HepG2 (cell line): ENCODE data around the gene PLSCR3. TPM values are rescaled to one million over a fixed set of nuclear protein-coding genes. Genes with fewer than 3 reads are reported as not detected.

Experiments used
- AHR ChIP-seq: IDR thresholded peaks from 2 replicates; pipeline ENCODE4 v1.6.1; 2018; ENCODE audit warnings: missing genetic modification reagents, missing compliant biosample characterization
- FOXC1 ChIP-seq: sonication (generic); formaldehyde crosslinking; IDR thresholded peaks from 2 replicates; pipeline ENCODE4 v1.8.0; 2022; ENCODE audit warnings: mild to moderate bottlenecking, missing genetic modification reagents, borderline replicate concordance
- FOXO1 ChIP-seq: sonication (generic); formaldehyde crosslinking; IDR thresholded peaks from 2 replicates; pipeline ENCODE4 v1.4.0; 2020; ENCODE audit warnings: missing genetic modification reagents
- FOXO4 ChIP-seq: sonication (generic); formaldehyde crosslinking; conservative IDR thresholded peaks from 2 replicates; pipeline ENCODE4 v1.8.1; 2023; ENCODE audit warnings: missing genetic modification reagents
- HNRNPK ChIP-seq: fragments of 200-400 bp; formaldehyde crosslinking; IDR thresholded peaks from 2 replicates; pipeline ENCODE4 v1.6.1; 2018; ENCODE audit warnings: low read length, low read depth, moderate library complexity, mild to moderate bottlenecking; ENCODE audit not compliant: poor library complexity, severe bottlenecking
- MED1 ChIP-seq: sonication (generic); formaldehyde crosslinking; IDR thresholded peaks from 2 replicates; pipeline ENCODE4 v1.4.0; 2020; ENCODE audit warnings: missing genetic modification reagents
- MXD4 ChIP-seq: IDR thresholded peaks from 2 replicates; pipeline ENCODE4 v1.6.1; 2016; ENCODE audit warnings: mild to moderate bottlenecking, missing biosample characterization, missing genetic modification reagents
- PAWR ChIP-seq: sonication (generic); formaldehyde crosslinking; IDR thresholded peaks from 2 replicates; pipeline ENCODE4 v1.4.0; 2020; ENCODE audit warnings: missing genetic modification reagents, mild to moderate bottlenecking, borderline replicate concordance
- RARA ChIP-seq: IDR thresholded peaks from 2 replicates; pipeline ENCODE4 v1.6.1; 2016; ENCODE audit warnings: missing genetic modification reagents, missing compliant biosample characterization
- RARG ChIP-seq: sonication (generic); formaldehyde crosslinking; IDR thresholded peaks from 2 replicates; pipeline ENCODE4 v1.4.0; 2020; ENCODE audit warnings: low read depth, mild to moderate bottlenecking, missing genetic modification reagents
- SMYD3 ChIP-seq: sonication (generic); formaldehyde crosslinking; IDR thresholded peaks from 2 replicates; pipeline ENCODE4 v1.8.1; 2023; ENCODE audit warnings: mild to moderate bottlenecking, missing genetic modification reagents
- XRCC5 ChIP-seq: fragments of 200-400 bp; formaldehyde crosslinking; optimal IDR thresholded peaks from 2 replicates; pipeline ENCODE3; 2017; ENCODE audit warnings: mild to moderate bottlenecking, low read length
- ZBTB37 ChIP-seq: sonication (generic); formaldehyde crosslinking; IDR thresholded peaks from 2 replicates; pipeline ENCODE4 v1.4.0; 2020; ENCODE audit warnings: mild to moderate bottlenecking, missing genetic modification reagents
- ZBTB43 ChIP-seq: sonication (generic); formaldehyde crosslinking; conservative IDR thresholded peaks from 2 replicates; pipeline ENCODE4 v1.4.0; 2020; ENCODE audit warnings: missing genetic modification reagents
- ZBTB8A ChIP-seq: sonication (generic); formaldehyde crosslinking; IDR thresholded peaks from 2 replicates; pipeline ENCODE4 v1.4.0; 2020; ENCODE audit warnings: mild to moderate bottlenecking, low read depth, missing genetic modification reagents, borderline replicate concordance
- ZKSCAN8 ChIP-seq: IDR thresholded peaks from 2 replicates; pipeline ENCODE4 v1.6.1; 2016; ENCODE audit warnings: borderline replicate concordance, missing genetic modification reagents, missing compliant biosample characterization
- ZNF451 ChIP-seq: sonication (generic); formaldehyde crosslinking; IDR thresholded peaks from 2 replicates; pipeline ENCODE4 v1.5.0; 2020; ENCODE audit warnings: mild to moderate bottlenecking, missing genetic modification reagents
- ZNF773 ChIP-seq: sonication (generic); formaldehyde crosslinking; IDR thresholded peaks from 2 replicates; pipeline ENCODE4 v1.4.0; 2020; ENCODE audit warnings: missing genetic modification reagents, borderline replicate concordance
- ZNF781 ChIP-seq: sonication (generic); formaldehyde crosslinking; IDR thresholded peaks from 2 replicates; pipeline ENCODE4 v1.5.1; 2020; ENCODE audit warnings: borderline replicate concordance, mild to moderate bottlenecking, missing genetic modification reagents; ENCODE audit errors: not compliant biosample characterization
- ZSCAN29 ChIP-seq: sonication (generic); formaldehyde crosslinking; conservative IDR thresholded peaks from 2 replicates; pipeline ENCODE4 v1.4.0; 2020; ENCODE audit warnings: mild to moderate bottlenecking, missing genetic modification reagents
- polyA plus RNA-seq, 8 experiments: library from polyadenylated mRNA; depleted of rRNA in 3 of 8; stranded (reverse) in 7 of 8; unstranded in 1 of 8; fragments of >200 nt; fragmentation: Illumina TruSeq in 4 of 8; extraction: Trizol in 4 of 8; gene quantifications; 2 replicates each; pipeline versions ENCODE4 v1.2.1 to v1.2.3, GENCODE V29; 2011 to 2016; ENCODE audit warnings: low read depth in 4 of 8, missing spikeins in 1 of 8, mixed read lengths in 1 of 8; ENCODE audit not compliant: insufficient read depth in 1 of 8
- total RNA-seq, 5 experiments: library from RNA; depleted of rRNA; stranded (reverse); fragments of >200 nt; fragmentation: Illumina TruSeq; extraction: Trizol; gene quantifications; 2 replicates each; pipeline ENCODE4 v1.2.3, GENCODE V29; 2016; ENCODE audit warnings: low read depth in 1 of 5
- TF ChIP-seq, protein P1 (sequence below): sonication (generic); formaldehyde crosslinking; IDR thresholded peaks from 2 replicates; pipeline ENCODE4 v1.4.0; 2020; ENCODE audit warnings: missing genetic modification reagents, mild to moderate bottlenecking, borderline replicate concordance

Gene PLSCR3
- total and polyA plus RNA-seq, 2 of the 13 experiments (the other 11 are each of a cell fraction or from before 2014, with no cell fraction given): 5.6 to 6.2 TPM

DNA sequence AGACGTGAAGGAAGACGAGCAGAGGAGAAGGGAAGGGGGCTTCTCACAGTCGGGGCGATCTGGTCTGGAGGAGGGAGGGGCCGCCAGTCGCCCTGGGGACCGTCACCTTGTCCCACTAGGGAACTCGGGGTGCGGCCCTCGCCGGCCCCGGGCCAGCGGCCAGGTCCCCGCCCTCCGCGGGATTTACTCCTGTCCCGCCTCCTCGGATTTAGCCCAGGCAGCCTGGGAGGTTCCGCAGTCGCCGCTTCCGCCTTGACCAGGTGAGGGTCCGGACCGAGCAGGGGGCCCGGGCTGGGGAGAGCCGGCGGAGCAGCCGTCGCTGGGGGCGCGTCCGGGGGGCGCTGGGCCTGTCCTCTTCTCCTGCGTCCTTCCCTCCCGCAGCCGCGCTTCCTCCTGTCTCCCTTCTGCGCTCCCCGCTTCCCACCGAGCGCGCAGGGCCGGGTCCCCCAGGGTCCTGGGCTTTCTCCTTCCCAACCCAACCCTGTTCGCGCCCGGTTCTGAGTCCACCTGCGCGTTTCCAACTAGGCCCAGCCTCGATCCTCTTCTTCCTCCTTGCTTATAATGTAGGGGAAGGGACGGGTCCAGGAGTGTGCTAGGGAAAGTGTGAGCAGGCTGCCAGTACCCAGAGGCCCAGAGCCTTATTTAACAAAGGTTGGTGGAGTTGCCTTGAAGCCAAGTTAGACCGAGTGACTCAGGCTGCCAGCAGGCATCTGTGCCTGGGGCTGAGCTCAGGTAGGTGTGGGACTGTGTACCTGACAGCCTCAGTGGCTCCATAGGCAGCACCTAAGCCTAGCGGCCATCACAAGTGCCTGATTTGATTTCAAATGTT lies 13.3 kb downstream of the PLSCR3 start, which contains the start of gene TNK1 (continued):
- TF ChIP-seq FOXO1 (CRISPR knock-in tag) (no peak), ZBTB37 (no peak), MXD4 (CRISPR knock-in tag) (no peak), RARA (CRISPR knock-in tag) (no peak), FOXC1 (CRISPR knock-in tag) (peak; percentile 91), SMYD3 (CRISPR knock-in tag) (no peak), MED1 (CRISPR knock-in tag) (no peak; the same call in 1 of the 2 replicates), ZSCAN29 (CRISPR knock-in tag) (no peak), ZBTB43 (CRISPR knock-in tag) (no peak), ZBTB8A (CRISPR knock-in tag) (no peak), ZKSCAN8 (no peak), FOXO4 (CRISPR knock-in tag) (peak; percentile 95; the same call in 1 of the 2 replicates), RARG (CRISPR knock-in tag) (no peak), ZNF451 (CRISPR knock-in tag) (peak; percentile 56; the same call in 1 of the 2 replicates), ZNF781 (CRISPR knock-in tag) (no peak), HNRNPK (peak; percentile 20), XRCC5 (no peak), ZNF773 (CRISPR knock-in tag) (no peak), AHR (no peak), PAWR (CRISPR knock-in tag) (no peak)
- TF ChIP-seq, protein P1, sequence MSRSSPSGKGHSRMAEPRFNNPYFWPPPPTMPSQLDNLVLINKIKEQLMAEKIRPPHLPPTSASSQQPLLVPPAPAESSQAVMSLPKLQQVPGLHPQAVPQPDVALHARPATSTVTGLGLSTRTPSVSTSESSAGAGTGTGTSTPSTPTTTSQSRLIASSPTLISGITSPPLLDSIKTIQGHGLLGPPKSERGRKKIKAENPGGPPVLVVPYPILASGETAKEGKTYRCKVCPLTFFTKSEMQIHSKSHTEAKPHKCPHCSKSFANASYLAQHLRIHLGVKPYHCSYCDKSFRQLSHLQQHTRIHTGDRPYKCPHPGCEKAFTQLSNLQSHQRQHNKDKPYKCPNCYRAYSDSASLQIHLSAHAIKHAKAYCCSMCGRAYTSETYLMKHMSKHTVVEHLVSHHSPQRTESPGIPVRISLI: no peak
